ENCODE data around the gene ZNF844. TPM values are rescaled to one million over a fixed set of nuclear protein-coding genes. Genes with fewer than 3 reads are reported as not detected.

ZNF844 gene
- total RNA-seq, 1 experiment from 2014 or later: not detected

DNA sequence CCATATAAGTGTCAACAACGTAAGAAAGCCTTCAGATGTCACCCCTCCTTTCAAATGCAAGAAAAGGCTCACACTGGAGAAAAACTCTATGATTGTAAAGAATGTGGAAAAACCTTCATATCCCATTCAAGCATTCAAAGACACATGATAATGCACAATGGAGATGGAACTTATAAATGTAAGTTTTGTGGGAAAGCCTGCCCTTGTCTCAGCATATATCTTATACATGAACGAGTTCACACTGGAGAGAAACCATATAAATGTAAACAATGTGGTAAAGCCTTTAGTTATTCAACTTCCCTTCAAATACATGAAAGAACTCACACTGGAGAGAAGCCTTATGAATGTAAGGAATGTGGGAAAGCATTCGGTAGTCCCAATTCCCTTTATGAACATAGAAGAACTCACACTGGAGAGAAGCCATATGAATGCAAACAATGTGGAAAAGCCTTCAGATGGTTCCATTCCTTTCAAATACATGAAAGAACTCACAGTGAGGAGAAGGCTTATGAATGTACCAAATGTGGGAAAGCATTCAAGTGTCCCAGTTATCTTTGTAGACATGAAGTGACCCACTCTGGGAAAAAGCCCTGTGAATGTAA, 11.1 kb downstream of the ZNF844 start:
- Histone ChIP-seq H3K9ac (ENCODE audit: low read length) (no peak overlapping the region), H3K9me2 (ENCODE audit: insufficient read depth) (no peaks in the 10 kb centered on the region), H3K4me2 (ENCODE audit: low read length) (no peak overlapping the region), H3K79me2 (ENCODE audit: insufficient read depth, low read length) (no peaks in the 10 kb centered on the region), H2AFZ (ENCODE audit: low read depth, low read length, poor library complexity, severe bottlenecking) (no peak overlapping the region), H3K9me3 (ENCODE audit: control insufficient read depth in 1 of 2, insufficient read depth in 1 of 2, low read depth in 1 of 2, low read length in 2 of 2) (peaks cover 24 to 28% of the 10 kb centered on the region in 2 experiments; a peak in 2 of 4 replicates), H3K27me3 (ENCODE audit: insufficient read depth, low read length) (no peaks in the 10 kb centered on the region), H3K4me3 (replicated peaks in 1 of 2; ENCODE audit: low read depth in 1 of 2, low read length in 2 of 2) (no peak overlapping the region), H3K4me1 (ENCODE audit: control insufficient read depth in 1 of 2, insufficient read depth in 2 of 2, low read length in 2 of 2) (no peaks in the 10 kb centered on the region), H4K20me1 (ENCODE audit: insufficient read depth) (no peaks in the 10 kb centered on the region), H3K36me3 (ENCODE audit: control insufficient read depth in 1 of 2, insufficient read depth in 2 of 2, low read length in 2 of 2) (no peaks in the 10 kb centered on the region), H3K27ac (ENCODE audit: low read depth, low read length) (no peak overlapping the region)
- no TSS peak for BruUV-seq (replicated peaks)
- intact Hi-C loops (cut with micrococcal nuclease): no loop called here
- ChIA-PET POLR2A (no interaction called here), CTCF (no interaction called here), RAD21 (ENCODE audit: low non-redundant PET in 1 of 2, low total read pairs in 2 of 2, uncharacterized antibody in 2 of 2, unreplicated experiment in 2 of 2) (no interaction called here)
- TF ChIP-seq EGR1 (IDR thresholded peaks at IDR 0.05; ENCODE audit: low read depth): no peak
- TF ChIP-seq RAD21 (IDR thresholded peaks at IDR 0.05; ENCODE audit: low read depth): no peak
- TF ChIP-seq POLR2AphosphoS5 (IDR thresholded peaks at IDR 0.05; ENCODE audit: low read depth, low read length): no peak
- TF ChIP-seq POLR2A (IDR thresholded peaks at IDR 0.05; ENCODE audit: borderline replicate concordance, extremely low read depth, insufficient read depth, insufficient read length): no peak
- TF ChIP-seq, protein P1, sequence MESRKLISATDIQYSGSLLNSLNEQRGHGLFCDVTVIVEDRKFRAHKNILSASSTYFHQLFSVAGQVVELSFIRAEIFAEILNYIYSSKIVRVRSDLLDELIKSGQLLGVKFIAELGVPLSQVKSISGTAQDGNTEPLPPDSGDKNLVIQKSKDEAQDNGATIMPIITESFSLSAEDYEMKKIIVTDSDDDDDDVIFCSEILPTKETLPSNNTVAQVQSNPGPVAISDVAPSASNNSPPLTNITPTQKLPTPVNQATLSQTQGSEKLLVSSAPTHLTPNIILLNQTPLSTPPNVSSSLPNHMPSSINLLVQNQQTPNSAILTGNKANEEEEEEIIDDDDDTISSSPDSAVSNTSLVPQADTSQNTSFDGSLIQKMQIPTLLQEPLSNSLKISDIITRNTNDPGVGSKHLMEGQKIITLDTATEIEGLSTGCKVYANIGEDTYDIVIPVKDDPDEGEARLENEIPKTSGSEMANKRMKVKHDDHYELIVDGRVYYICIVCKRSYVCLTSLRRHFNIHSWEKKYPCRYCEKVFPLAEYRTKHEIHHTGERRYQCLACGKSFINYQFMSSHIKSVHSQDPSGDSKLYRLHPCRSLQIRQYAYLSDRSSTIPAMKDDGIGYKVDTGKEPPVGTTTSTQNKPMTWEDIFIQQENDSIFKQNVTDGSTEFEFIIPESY (IDR thresholded peaks at IDR 0.05; ENCODE audit: extremely low read depth, insufficient replicate concordance, low read length): no peak
- no peak for TF ChIP-seq JUND (IDR thresholded peaks at IDR 0.05)
- no peak for TF ChIP-seq SP1 (IDR thresholded peaks at IDR 0.05; ENCODE audit: low read depth)
- TF ChIP-seq, protein P2, sequence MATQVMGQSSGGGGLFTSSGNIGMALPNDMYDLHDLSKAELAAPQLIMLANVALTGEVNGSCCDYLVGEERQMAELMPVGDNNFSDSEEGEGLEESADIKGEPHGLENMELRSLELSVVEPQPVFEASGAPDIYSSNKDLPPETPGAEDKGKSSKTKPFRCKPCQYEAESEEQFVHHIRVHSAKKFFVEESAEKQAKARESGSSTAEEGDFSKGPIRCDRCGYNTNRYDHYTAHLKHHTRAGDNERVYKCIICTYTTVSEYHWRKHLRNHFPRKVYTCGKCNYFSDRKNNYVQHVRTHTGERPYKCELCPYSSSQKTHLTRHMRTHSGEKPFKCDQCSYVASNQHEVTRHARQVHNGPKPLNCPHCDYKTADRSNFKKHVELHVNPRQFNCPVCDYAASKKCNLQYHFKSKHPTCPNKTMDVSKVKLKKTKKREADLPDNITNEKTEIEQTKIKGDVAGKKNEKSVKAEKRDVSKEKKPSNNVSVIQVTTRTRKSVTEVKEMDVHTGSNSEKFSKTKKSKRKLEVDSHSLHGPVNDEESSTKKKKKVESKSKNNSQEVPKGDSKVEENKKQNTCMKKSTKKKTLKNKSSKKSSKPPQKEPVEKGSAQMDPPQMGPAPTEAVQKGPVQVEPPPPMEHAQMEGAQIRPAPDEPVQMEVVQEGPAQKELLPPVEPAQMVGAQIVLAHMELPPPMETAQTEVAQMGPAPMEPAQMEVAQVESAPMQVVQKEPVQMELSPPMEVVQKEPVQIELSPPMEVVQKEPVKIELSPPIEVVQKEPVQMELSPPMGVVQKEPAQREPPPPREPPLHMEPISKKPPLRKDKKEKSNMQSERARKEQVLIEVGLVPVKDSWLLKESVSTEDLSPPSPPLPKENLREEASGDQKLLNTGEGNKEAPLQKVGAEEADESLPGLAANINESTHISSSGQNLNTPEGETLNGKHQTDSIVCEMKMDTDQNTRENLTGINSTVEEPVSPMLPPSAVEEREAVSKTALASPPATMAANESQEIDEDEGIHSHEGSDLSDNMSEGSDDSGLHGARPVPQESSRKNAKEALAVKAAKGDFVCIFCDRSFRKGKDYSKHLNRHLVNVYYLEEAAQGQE (IDR thresholded peaks at IDR 0.05; ENCODE audit: low read depth): no peak
- TF ChIP-seq ELF1 (IDR thresholded peaks at IDR 0.05; ENCODE audit: borderline replicate concordance, low read depth): no peak
- no peak for TF ChIP-seq SIN3A (IDR thresholded peaks at IDR 0.05; ENCODE audit: low read depth)
- no peak for TF ChIP-seq CBX3 (IDR thresholded peaks at IDR 0.05; ENCODE audit: low read depth)
- TF ChIP-seq FOSL1 (IDR thresholded peaks at IDR 0.05; ENCODE audit: low read depth): no peak
- TF ChIP-seq, protein P3, sequence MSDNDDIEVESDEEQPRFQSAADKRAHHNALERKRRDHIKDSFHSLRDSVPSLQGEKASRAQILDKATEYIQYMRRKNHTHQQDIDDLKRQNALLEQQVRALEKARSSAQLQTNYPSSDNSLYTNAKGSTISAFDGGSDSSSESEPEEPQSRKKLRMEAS (IDR thresholded peaks at IDR 0.05): no peak
- no peak for TF ChIP-seq ZNF274 (IDR thresholded peaks at IDR 0.05; ENCODE audit: low read depth, low read length)
- TF ChIP-seq TCF7L2 (IDR thresholded peaks at IDR 0.05; ENCODE audit: borderline replicate concordance, extremely low read depth, insufficient read depth, insufficient read length): no peak
- no peak for TF ChIP-seq ZFX (IDR thresholded peaks at IDR 0.05)
- ATAC-seq: no peak
- DNase-seq (ENCODE audit: low read depth, low spot score): no peak
